UCSD-AML1 (cell line): Measurements from ENCODE around the gene FGF22.
"Not testable (repeated sequence)": the region's sequence is repeated elsewhere in the genome, so short reads cannot be mapped to it uniquely, and the experiment has no call there.

Experiments
- DNase-seq: peaks from one replicate; lab custom pipeline; 2025; ENCODE audit not compliant: unreplicated experiment; lab: John Stamatoyannopoulos, UW

Gene FGF22

GRCh38 chr19:607301-608154 is 32.2 kb upstream of the FGF22 start:
- DNase-seq = no peak

GRCh38 chr19:608155-609003 is 31.3 kb upstream of the FGF22 start:
- no peak for DNase-seq

GRCh38 chr19:609004-609346 is 30.7 kb upstream of the FGF22 start:
- DNase-seq = no peak

- no peak for DNase-seq
Observed at GRCh38 chr19:610071-610800, 29.4 kb upstream of the FGF22 start.

- DNase-seq = no peak
Observed at GRCh38 chr19:610801-611480, 28.7 kb upstream of the FGF22 start.

GRCh38 chr19:611481-611868 is 28.2 kb upstream of the FGF22 start:
- no peak for DNase-seq

GRCh38 chr19:612941-613340 is 26.7 kb upstream of the FGF22 start:
- no peak for DNase-seq

- no peak for DNase-seq
Observed at GRCh38 chr19:613732-614567, 25.7 kb upstream of the FGF22 start.

- DNase-seq = no peak
Observed at GRCh38 chr19:615619-616018, 24.1 kb upstream of the FGF22 start.

GRCh38 chr19:616062-616700 is 23.5 kb upstream of the FGF22 start:
- DNase-seq = no peak

- no peak for DNase-seq
Observed at GRCh38 chr19:616747-617526, 22.7 kb upstream of the FGF22 start.

GRCh38 chr19:617551-618246 is 22.0 kb upstream of the FGF22 start:
- DNase-seq = no peak

GRCh38 chr19:618247-618619 is 21.4 kb upstream of the FGF22 start:
- no peak for DNase-seq

- DNase-seq = no peak
Observed at GRCh38 chr19:618674-619285, 20.9 kb upstream of the FGF22 start.

GRCh38 chr19:619286-620002 is 20.2 kb upstream of the FGF22 start:
- DNase-seq = no peak

GRCh38 chr19:620166-620862 is 19.4 kb upstream of the FGF22 start:
- no peak for DNase-seq

- DNase-seq = not testable (repeated sequence)
Observed at GRCh38 chr19:621191-621590, 18.5 kb upstream of the FGF22 start.
